Choroid plexus epithelial cell (primary cell): ENCODE measurements around the gene EXOC6B.
"Not testable (repeated sequence)": the region's sequence is repeated elsewhere in the genome, so short reads cannot be mapped to it uniquely, and the experiment has no call there.

Experiments used
- DNase-seq: peaks from one replicate; pipeline ENCODE4 v3.0.0-alpha.2; 2010; ENCODE audit warnings: low read depth
- H3K4me3 ChIP-seq: 2 replicates; pipeline ENCODE4 v1.5.1; 2011; ENCODE audit warnings: low read depth, mild to moderate bottlenecking, control low read depth, low read length, moderate library complexity
- CTCF ChIP-seq: conservative IDR thresholded peaks from 2 replicates; pipeline ENCODE4 v1.5.1; 2011; ENCODE audit warnings: low read depth, mild to moderate bottlenecking, control low read depth, inconsistent platforms, low read length, moderate library complexity

The EXOC6B gene

GRCh38 chr2:72570413-72570812 is 255.4 kb downstream of the EXOC6B start:
- peak; percentile 67 for DNase-seq
- H3K4me3 ChIP-seq, result no peak overlapping the region
- TF ChIP-seq CTCF, result no peak

GRCh38 chr2:72562451-72563153 is 263.2 kb downstream of the EXOC6B start:
- H3K4me3 ChIP-seq, result no peak overlapping the region
- TF ChIP-seq CTCF, result no peak
- DNase-seq, result peak; percentile 44

- peak; percentile 88 for DNase-seq
Observed at GRCh38 chr2:72561621-72562318, 264.1 kb downstream of the EXOC6B start.

GRCh38 chr2:72555943-72556342 is 269.9 kb downstream of the EXOC6B start:
- H3K4me3 ChIP-seq, result no peak overlapping the region
- no peak for DNase-seq
- no peak for TF ChIP-seq CTCF

More at GRCh38 chr2:72561621-72562318, 264.1 kb downstream of the EXOC6B start:
- TF ChIP-seq CTCF, result no peak
- H3K4me3 ChIP-seq, result no peak overlapping the region

GRCh38 chr2:72555363-72555762 is 270.5 kb downstream of the EXOC6B start:
- DNase-seq, H3K4me3 ChIP-seq: not testable (repeated sequence)

- not testable (repeated sequence) for DNase-seq, H3K4me3 ChIP-seq
Observed at GRCh38 chr2:72554910-72555309, 270.9 kb downstream of the EXOC6B start.

GRCh38 chr2:72554381-72554780 is 271.5 kb downstream of the EXOC6B start:
- H3K4me3 ChIP-seq, result no peak overlapping the region
- no peak for TF ChIP-seq CTCF
- DNase-seq, result no peak

GRCh38 chr2:72548081-72548764 is 277.6 kb downstream of the EXOC6B start:
- TF ChIP-seq CTCF, result no peak
- DNase-seq, result no peak
- H3K4me3 ChIP-seq, result no peak overlapping the region
